ENCODE data around the gene MPHOSPH8.

Gene MPHOSPH8, protein sequence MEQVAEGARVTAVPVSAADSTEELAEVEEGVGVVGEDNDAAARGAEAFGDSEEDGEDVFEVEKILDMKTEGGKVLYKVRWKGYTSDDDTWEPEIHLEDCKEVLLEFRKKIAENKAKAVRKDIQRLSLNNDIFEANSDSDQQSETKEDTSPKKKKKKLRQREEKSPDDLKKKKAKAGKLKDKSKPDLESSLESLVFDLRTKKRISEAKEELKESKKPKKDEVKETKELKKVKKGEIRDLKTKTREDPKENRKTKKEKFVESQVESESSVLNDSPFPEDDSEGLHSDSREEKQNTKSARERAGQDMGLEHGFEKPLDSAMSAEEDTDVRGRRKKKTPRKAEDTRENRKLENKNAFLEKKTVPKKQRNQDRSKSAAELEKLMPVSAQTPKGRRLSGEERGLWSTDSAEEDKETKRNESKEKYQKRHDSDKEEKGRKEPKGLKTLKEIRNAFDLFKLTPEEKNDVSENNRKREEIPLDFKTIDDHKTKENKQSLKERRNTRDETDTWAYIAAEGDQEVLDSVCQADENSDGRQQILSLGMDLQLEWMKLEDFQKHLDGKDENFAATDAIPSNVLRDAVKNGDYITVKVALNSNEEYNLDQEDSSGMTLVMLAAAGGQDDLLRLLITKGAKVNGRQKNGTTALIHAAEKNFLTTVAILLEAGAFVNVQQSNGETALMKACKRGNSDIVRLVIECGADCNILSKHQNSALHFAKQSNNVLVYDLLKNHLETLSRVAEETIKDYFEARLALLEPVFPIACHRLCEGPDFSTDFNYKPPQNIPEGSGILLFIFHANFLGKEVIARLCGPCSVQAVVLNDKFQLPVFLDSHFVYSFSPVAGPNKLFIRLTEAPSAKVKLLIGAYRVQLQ

DNA sequence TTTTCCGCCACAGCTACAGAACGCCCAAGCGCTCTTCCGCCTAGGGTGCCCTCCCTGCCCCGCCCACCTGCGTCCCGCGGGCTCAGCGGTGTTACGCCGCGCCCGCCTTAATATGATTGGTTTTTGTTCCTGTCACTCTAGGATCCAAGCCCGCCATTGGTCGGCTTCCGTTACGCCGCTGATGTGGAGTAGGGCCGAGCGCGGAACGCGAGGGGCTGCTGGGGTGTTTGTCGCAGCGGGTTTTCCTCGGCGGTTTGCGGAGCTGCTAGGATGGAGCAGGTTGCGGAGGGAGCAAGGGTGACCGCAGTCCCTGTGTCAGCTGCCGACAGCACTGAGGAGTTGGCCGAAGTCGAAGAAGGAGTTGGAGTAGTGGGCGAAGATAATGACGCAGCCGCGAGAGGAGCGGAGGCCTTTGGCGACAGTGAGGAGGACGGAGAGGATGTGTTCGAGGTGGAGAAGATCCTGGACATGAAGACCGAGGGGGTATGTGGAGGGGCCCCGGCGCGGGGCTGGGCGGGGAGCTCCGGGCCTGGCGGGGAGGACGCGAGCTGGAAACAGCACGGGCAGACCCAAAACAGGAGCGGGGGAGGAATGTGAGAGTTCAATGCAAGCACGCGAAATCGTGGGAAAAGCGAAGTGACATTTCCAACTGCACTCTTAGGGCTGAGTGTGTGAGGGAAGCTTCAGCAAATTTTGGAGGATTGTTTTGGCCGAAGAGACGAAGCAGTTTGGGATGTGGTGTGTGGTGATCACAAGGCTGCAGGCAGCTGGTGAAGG lies at the start of gene MPHOSPH8:
TSS of gene MPHOSPH8 (plus strand) at position 181 of the 777 bp plus-strand sequence. CDS start at position 271, 90 bp downstream.
- FAIRE-seq, result peak; percentile 75

DNA sequence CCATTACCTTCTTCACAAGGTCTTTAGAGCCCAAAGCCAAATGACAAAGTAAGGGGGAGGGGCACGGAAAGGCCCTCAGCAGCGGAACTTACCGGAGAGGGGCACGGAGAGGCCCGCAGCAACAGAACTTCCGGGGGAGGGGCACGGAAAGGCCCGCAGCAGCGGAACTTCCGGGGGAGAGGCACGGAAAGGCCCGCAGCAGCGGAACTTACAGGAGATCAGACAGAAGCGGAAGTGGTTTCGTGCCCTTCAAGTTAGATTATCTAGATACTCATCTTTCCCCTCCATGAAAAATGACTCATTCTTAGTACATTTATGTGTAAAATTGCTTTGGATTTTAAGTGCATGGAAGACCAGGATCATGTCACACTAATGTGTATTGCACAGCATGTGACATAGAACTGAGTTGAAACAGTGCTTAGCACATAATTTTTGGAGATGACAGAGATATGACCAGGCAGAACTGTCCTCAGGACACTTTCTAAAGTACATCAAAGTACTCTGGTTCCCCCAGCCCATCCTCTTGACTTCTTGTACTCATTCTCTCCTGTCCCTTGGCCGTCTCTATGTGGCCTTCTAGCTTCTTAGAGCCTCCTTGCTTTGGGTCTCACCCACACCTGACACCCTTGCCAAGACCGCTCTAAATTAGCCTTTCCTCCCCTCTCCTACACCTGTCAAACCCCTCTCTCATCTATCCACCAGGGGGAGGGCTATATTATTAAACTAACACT lies 46.4 kb upstream of the MPHOSPH8 start:
- no peak for FAIRE-seq

DNA sequence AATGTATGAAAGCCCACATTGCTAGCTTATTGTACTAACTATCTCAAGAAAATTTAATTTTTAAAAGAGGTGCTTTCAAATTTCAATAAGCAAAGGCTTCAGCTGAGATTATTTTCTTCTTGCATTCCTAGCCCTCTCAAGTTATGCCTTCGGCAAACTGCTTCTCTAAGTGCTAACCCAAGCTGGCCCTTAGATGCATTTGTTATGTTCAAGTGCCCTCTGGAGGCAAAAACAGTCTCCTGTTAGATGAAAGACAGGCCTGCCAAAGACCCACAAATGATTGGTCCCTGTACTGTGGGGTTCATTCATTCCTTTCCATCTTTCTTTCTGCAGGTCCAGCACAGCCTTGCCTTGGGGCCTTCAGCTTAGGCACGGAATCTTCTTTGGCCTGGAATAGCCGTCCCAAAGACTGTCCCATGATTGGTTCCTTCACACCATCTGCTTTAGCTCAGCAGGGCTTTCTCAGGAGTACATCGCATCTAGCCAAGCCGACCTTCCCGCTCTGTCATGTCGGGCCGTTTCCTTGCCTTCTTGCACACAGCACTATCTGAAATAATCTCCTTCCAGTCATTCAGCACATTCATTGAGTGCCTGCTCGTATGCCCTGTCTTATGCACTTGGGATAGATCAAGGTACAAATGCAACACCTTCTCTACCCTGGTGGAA lies 45.7 kb upstream of the MPHOSPH8 start:
- FAIRE-seq, result no peak

DNA sequence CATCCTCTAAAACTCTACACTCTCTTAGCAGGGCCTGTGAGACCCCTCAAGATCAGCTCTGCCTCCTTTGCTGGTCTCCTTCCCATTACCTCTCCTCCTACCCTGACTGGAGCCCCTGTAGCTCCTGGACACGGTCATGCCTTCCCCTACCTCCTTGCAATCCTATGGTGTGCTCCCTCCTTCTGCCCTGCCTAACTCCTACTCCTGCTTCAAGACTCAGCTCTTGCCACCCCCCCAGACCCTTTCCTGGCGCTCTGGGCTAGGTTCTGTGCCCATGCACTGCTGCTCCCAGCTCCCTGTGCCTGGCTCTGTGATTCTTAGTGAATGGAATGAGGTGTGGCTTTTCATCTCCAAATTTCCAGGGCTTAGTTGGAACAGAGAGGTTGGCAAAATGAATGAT lies 44.1 kb upstream of the MPHOSPH8 start:
- FAIRE-seq, result no peak

DNA sequence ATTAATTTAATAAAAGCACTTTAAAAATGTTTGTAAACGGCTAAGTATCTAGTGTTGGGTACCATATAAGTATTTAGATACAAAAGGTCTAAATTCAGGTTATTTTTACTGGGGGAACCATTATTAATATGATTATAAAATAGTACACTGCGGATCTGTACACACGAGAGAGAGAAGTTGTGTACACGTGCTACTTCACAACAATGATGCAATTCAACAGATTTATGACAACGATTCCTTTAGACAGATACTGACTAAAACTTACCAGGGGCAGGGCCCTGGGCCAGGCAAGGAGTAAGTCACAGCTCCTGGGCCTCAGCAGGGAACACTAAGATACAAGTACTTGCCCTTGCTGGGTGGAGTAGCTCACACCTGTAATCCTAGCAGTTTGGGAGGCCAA lies 43.0 kb upstream of the MPHOSPH8 start:
- no peak for FAIRE-seq

DNA sequence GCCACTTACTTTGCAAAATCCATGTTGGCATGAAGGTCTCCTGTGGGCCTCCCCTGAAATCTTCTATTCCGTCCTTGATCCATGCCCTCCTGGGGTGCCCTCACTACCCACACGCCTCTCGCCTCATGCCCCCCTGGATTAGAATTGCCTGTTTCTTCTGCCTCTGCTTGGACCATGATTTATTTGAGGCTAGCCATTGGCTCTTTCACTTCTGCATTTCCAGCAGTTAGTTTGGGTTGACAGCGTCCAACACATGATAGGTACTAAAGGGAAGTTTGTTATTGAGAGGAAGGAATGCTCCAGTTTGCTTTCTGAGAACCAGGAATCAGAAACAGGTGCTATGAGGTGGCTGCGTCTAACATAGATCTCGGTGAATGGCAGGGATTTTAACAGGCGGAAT lies 41.6 kb upstream of the MPHOSPH8 start:
- no peak for FAIRE-seq

DNA sequence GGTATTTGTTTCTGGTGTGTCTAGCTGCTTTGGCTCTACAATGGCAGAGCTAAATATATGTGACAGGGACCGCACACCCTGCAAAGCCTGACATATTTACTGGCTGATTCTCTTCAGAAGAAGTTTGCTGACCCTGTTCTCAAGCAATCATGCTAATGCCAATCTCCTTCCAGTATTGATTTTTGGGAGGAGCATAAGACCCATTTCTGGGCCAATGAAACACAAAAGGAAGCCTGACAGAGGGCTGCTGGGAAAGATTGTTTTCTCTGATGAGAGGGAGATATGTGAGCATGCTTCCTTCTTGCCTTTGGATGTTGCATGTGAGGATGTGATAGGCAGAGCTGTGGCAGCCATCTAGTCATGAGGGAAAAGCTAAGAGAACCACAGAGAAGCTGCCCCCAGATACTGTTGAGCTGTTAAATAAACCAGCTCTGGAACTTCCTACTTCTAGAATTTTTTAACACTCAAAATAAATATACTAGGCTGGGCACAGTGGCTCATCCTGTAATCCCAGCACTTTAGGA lies 40.7 kb upstream of the MPHOSPH8 start:
- no peak for FAIRE-seq

DNA sequence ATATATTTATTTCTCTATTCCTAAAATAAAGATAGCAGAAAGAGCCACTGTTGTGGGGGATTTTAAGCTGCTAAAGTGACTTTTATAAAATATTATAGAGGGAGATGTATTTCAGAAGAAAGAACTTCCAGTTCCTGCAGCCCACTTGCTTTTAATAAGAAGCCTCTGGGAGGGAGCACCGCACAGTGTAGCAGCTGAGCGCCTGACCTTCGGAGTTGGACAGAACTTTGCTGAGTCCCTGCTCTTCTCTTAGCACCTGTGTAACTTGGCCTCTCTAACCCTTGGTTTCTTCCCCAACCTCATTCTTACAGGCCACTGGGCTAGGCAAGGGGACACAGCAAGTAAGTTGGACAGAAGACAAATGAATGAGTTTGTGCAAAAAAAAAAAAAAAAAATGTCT lies 37.4 kb upstream of the MPHOSPH8 start:
- no peak for FAIRE-seq

DNA sequence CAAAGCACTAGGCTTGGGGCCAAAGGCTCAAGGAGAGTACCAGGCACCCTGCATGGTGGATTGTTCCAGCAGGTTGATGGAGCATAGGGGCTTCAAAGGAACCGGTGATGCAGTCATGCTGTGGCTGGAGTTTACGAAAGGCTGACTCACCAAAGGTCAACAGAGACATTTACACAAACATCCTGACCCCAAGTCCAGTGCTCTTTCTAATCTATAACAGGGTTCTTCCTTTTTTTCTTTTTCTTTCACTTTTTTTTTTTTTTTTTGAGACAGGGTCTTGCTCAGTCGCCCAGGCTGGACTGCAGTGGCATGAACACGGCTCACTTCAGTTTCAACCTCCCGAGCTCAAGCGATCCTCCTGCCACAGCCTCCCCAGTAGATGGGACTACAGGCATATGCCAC lies 36.5 kb upstream of the MPHOSPH8 start:
- FAIRE-seq, result no peak

DNA sequence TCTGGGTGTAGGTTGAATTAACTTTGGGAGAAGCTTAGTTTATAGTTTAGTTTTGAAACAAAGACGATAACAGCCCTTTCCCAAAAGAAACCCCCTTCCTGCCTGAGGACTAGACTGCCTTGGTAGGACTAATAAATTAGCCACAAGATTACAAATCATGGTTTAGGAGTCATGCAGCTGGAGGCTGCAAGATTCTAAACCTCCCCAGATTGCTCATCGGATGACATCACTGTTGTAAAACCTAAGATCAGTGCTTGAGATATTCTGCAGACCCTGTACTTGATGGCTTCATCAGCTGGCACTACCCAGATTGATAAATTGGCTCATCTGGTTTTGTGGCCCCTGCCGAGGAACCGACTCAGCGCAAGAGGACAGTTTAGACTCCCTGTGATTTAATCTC lies 35.9 kb upstream of the MPHOSPH8 start:
- no peak for FAIRE-seq

DNA sequence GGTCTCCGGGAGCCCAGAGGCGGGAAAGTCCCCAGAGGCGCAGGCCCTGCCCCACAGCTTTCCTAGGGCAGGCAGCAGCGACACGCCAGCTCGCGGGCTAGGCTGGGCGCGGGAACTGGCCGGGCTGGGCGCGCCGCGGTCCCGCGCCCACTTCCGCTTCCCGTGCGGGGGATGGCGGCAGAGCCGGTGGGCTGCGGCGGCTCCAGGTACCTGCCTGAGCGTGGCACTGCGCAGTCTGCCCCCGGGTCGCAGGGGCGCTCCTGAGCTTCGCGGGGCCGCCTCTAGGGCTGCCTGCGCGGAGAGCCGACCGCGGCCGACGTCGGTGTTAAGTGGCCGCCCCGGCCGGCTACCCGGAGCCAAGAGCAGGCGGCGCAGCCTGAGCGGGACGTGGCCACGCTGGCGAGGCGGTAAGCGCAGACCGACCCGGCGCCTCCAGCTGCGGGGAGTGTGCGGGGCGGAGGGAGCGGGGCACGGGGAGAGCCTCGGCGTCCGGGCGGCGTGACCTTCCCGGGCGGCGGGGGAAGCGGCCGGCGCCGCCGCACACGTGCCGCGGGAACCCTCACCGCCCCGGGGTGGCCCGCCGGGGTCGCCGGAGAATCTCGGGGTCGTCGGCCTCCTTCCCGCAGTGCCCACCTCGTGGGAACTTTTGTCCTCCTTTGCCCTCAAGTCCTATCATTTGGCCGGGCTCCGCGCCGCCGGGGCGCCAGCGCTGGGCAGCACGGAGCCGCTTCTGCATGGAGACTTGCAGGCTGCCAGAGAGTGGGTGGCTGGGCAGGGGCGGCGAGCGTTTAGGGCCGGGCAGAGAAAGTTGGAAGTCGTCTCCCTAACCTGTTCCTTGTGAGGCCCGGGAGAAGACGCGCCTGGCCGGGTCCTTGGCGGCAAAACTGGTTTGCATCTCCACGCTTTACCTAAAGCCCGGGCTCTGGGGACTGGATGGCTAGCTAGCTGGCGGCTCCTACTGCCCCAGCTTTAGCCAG lies 31.4 kb upstream of the MPHOSPH8 start:
- no peak for FAIRE-seq

DNA sequence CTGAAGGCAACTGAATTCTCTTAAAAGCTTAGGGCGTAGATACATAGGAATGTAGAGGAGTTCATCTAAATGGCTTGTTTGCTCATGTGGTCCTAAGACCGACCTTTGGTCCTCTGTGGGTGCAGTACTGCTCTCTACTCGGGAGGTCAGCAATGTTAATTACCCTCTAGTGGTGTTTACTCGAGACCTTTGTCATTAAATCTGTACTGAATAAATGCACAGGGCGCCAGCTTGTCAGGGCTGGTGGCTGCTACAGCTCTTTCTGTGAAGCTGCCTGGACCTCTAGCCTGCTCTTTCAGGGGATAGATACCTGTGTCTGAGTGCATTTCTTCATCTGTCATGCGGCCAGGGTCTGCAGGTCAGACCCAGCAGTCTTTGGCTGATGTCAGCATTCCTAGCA lies 29.2 kb upstream of the MPHOSPH8 start:
- no peak for FAIRE-seq

DNA sequence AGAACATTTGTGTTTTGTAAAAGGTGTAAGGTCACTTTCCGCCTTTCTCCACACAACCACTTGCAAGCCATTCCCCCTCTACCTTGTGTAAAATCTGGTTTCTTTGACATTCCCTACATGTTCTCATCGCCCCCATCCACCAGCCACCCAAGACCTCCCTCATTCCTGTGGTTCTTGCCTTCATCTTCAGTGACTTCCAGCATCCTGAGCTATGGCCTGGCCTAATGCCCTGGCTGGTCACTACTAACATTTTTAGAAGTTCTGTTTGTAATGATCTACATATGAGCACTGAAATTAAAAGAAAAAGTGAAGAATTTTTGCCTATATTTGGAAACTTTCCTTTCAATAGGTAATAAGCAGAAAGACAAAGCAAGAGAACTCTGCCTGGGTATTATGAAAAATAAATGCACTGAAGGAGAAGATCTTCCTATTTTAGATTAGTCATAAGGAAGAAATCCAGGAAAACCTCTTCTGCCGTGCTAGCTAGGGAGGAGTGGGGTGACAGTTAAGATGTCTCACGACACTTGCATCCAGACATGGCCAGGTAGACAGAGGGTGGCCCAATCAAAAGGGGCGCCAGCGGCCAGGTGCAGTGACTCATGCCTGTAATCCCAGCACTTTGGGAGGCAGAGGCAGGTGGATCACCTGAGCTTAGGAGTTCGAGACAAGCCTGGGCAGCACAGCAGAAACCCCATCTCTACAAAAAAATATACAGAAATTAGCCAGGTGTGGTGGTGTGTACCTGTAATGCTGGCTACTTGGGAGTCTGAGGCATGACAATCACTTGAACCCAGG lies 28.1 kb upstream of the MPHOSPH8 start:
- no peak for FAIRE-seq

DNA sequence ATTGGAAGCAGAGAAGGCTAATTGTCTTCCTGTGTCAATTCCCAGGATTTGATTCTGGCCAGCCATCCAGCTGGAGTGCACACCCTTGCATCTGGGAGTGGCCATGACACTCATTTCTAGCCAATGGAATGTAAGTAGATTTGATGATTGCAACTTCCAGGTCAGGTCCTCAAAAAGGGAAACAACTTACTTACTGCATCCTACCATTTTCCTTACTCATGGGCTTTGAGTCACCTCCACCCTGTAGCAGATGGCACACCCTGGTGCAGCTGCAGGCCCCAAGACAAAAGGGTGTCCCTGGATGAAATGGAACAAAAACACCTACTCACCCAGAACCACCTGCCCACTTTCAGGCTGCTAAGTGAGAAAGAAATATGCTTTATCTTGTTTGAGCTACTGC lies 27.3 kb upstream of the MPHOSPH8 start:
- FAIRE-seq, result no peak

DNA sequence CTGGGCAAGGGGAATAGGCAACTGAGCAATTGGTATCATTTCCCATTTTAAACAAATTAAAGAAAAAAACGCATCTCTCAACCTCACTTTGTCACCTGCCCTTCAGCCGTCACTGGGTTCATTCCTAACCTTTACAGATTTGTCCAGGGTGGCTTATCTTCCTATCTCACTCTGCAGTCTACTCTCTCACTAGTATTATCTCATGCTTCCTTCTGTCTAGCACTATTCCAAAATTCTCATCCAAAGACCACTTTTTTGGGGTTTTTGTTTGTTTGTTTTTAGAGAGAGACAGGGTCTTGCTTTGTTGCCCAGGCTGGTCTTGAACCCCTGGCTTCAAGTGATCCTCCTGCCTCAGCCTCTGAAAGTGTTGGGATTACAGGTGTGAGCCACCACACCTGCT lies 26.7 kb upstream of the MPHOSPH8 start:
- no peak for FAIRE-seq

DNA sequence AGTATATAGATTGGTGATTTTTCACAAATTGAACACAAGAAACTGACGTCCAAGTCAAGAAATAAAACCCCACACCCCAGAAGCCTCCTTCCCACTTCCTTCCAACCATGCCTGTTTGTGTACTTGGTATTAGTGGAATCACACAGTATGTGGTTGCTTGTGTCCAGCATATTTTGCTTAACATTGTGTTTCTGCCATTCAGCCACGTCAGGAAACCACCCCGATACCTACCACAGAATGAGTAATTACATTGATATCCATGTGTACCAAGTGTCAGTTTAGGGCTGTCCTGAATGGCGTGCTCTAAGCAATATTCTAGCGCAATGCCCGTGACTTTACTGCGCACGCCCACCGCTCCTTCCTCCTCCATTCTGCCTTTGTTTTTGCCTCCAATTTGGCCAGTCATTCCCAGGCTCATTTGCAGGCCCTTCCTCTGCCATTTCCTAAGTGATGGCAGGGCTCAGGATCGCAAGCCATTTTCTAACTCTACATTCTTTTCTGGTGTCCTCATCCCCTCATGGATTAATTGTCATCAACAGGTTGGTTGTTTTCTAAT lies 25.9 kb upstream of the MPHOSPH8 start:
- FAIRE-seq, result no peak

DNA sequence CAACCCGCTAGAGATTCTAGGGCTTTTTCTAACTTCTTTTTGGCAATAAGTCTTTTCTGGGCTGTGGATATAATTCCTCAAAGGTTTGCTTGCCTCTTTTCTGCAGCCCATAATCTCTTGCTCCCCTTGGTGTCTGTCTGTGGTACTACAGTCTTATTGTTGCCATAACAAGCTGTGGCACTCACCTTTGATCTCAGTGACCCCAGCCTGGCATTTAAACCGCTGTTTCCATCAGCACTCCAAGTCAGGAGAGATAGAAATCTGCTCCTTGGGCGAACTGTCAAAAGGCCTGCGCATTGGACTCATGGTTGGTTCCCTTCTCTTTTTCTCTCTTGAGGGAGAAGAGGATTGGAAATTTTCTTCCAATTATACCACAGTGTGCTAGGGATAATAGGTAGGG lies 14.5 kb upstream of the MPHOSPH8 start:
- FAIRE-seq, result no peak

DNA sequence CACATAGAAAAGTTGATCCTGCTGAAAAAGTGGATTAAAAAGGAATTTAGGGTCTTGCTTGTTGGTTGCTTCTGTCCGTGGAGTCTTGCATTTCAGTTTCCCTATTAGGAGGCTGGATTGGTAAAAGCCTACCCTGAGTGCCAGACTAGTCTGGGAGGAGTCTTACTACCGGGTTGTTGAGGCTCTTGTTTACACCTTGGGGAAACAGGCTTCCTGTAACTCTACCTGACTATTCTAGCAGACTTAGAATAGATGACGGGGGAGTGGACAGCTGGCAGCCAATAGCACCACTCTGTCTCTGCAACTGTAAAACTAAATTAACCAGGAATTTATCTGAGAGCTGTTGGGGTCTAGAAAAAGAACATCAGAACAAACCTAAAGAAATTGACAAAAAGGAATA lies 11.3 kb upstream of the MPHOSPH8 start:
- FAIRE-seq, result no peak

DNA sequence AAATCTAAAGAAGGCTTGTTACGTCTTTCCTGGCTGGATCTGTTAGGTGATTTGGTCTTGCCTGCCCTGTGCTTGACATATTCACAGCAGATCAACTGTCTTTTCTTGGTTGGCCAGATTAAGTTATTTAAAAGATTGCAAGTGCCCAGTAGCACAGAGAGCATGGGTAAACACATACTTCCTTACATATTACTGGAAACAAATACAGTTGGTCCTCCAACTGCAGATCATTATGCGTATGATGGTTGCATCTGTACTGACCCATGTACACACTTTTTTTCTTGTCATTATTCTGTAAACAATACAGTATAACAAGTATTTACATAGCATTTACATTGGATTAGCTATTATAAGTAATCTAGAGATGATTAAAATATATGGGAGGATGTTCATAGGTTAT lies 9.2 kb upstream of the MPHOSPH8 start:
- no peak for FAIRE-seq
